Calu3 (cell line): ENCODE measurements around the gene MYH4. TPM values are rescaled to one million over a fixed set of nuclear protein-coding genes. Genes with fewer than 3 reads are reported as not detected.

Source experiments
- BruUV-seq: library from RNA; stranded (reverse); fragments of 400-500 nt; replicated peaks from 2 replicates; lab custom pipeline; 2021; lab: Mats Ljungman, UMichigan
- CTCF ChIA-PET: fragments of 300-600 bp; sonication (Branson Sonifier 250); formaldehyde crosslinking; loops from one replicate; lab custom pipeline; 2022; ENCODE audit warnings: antibody characterized with exemption; lab: Charles Lee
- DNase-seq: peaks from one replicate; pipeline ENCODE4 v3.0.0; 2022
- H3K27ac Mint-ChIP-seq: one replicate; pipeline ENCODE4 v1.8.0; 2022; ENCODE audit warnings: mixed read lengths; ENCODE audit not compliant: unreplicated experiment
- H3K27me3 Mint-ChIP-seq: one replicate; pipeline ENCODE4 v1.8.0; 2022; ENCODE audit warnings: mixed read lengths; ENCODE audit not compliant: unreplicated experiment
- H3K36me3 Mint-ChIP-seq: one replicate; pipeline ENCODE4 v1.8.0; 2022; ENCODE audit warnings: mild to moderate bottlenecking, moderate library complexity, mixed read lengths; ENCODE audit not compliant: insufficient read depth, unreplicated experiment
- H3K4me1 Mint-ChIP-seq: one replicate; pipeline ENCODE4 v1.8.0; 2022; ENCODE audit warnings: mild to moderate bottlenecking, low read depth, mixed read lengths; ENCODE audit not compliant: unreplicated experiment
- H3K4me3 Mint-ChIP-seq: one replicate; pipeline ENCODE4 v1.8.0; 2022; ENCODE audit warnings: mild to moderate bottlenecking, low read depth, moderate library complexity, mixed read lengths; ENCODE audit not compliant: unreplicated experiment
- H3K9me3 Mint-ChIP-seq: one replicate; pipeline ENCODE4 v1.8.0; 2022; ENCODE audit warnings: low read depth, mixed read lengths; ENCODE audit not compliant: unreplicated experiment
- CTCF ChIP-seq: fragments of 200-600 bp; IDR thresholded peaks from one replicate; pipeline ENCODE4 v1.8.0; 2022; ENCODE audit warnings: antibody characterized with exemption; ENCODE audit not compliant: unreplicated experiment
- intact Hi-C: fragments of 100-400 bp; cut with micrococcal nuclease; formaldehyde crosslinking; loops from one replicate; pipeline ENCODE4 v1.10.0; 2022; ENCODE audit not compliant: unreplicated experiment
- total RNA-seq: library from RNA; stranded (reverse); gene quantifications from 2 replicates; pipeline ENCODE4 v1.2.3, GENCODE V29; 2022

Gene MYH4
- total RNA-seq, 1 experiment from 2014 or later = not detected

GRCh38 chr17:10396524-10397163, 72.7 kb downstream of the MYH4 start:
- no peak for DNase-seq
- Mint-ChIP-seq H3K27ac (no peak overlapping the region), H3K36me3 (no peaks in the 10 kb centered on the region), H3K4me3 (no peak overlapping the region), H3K4me1 (no peaks in the 10 kb centered on the region), H3K27me3 (no peaks in the 10 kb centered on the region), H3K9me3 (peaks cover 8% of the 10 kb centered on the region)
- CTCF ChIA-PET = no interaction called here
- intact Hi-C loops = no loop called here
- no TSS peak for BruUV-seq
- no peak for TF ChIP-seq CTCF

- no TSS peak for BruUV-seq
- DNase-seq = no peak
- CTCF ChIA-PET = no interaction called here
- no peaks in the 10 kb centered on the region for H3K36me3 Mint-ChIP-seq
- H3K27ac Mint-ChIP-seq = no peak overlapping the region
- intact Hi-C loops = no loop called here
- no peaks in the 10 kb centered on the region for H3K27me3 Mint-ChIP-seq
- H3K9me3 Mint-ChIP-seq = peaks cover 2% of the 10 kb centered on the region
- no peak for TF ChIP-seq CTCF
- no peak overlapping the region for H3K4me3 Mint-ChIP-seq
- no peaks in the 10 kb centered on the region for H3K4me1 Mint-ChIP-seq
These were observed 75.0 kb downstream of the MYH4 start for GRCh38 chr17:10394201-10394887.

Other genes starting within 250 kb of the MYH4 start
- gene MYH13, start 96.6 kb downstream of the MYH4 start, total RNA-seq = not detected in 2 replicates
- gene MYH8, start 47.6 kb downstream of the MYH4 start, total RNA-seq = not detected in 2 replicates
- gene MYH1, start 49.0 kb upstream of the MYH4 start, total RNA-seq = not detected in 2 replicates
- not detected in 2 replicates for gene MYH2, start 80.1 kb upstream of the MYH4 start, total RNA-seq
- gene MYH3, start 187.8 kb upstream of the MYH4 start, total RNA-seq = 2.7 and 2.9 TPM in 2 replicates
- gene SCO1, start 228.0 kb upstream of the MYH4 start, total RNA-seq = 27.4 and 29.4 TPM in 2 replicates
- gene ADPRM, start 228.0 kb upstream of the MYH4 start, total RNA-seq = 3.2 and 4.2 TPM in 2 replicates